ENCODE data around the gene IYD.
"Not testable (repeated sequence)": the region's sequence is repeated elsewhere in the genome, so short reads cannot be mapped to it uniquely, and the experiment has no call there.

IYD gene

DNA sequence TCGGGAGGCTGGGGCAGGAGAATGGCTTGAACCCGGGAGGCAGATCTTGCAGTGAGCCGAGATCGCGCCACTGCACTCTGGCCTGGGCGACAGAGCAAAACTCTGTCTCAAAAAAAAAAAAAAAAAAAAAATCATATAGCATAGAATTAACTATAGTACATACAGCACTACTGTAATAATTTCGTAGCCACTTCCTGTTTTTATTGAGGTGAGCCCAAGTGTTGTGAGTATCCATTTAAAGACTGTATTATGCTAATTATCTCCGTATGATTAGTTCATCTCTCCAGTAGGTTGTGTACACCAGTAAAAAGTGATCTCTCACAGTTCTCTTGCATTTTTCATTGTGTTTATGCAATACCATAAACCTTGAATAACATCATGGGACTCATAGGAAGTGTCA lies 70.6 kb downstream of the IYD start:
- no peak overlapping the region for H3K27ac ChIP-seq (ENCODE audit: low read length)
- no peaks in the 10 kb centered on the region for H3K4me1 ChIP-seq (ENCODE audit: control insufficient read depth in 1 of 2, insufficient read depth in 2 of 2, low read length in 2 of 2)
- H3K36me3 ChIP-seq (ENCODE audit: control insufficient read depth in 1 of 2, insufficient read depth in 2 of 2, low read length in 2 of 2) = no peaks in the 10 kb centered on the region
- peaks cover 0 to 5% of the 10 kb centered on the region in 2 donors for H3K9me3 ChIP-seq (ENCODE audit: control insufficient read depth in 1 of 2, low read length in 2 of 2)
- no peaks in the 10 kb centered on the region for H3K27me3 ChIP-seq (ENCODE audit: low read depth, low read length)
- H3K4me3 ChIP-seq (ENCODE audit: low read depth in 1 of 2, low read length in 2 of 2) = no peak overlapping the region

GRCh38 chr6:150443621-150444020 lies 74.8 kb downstream of the IYD start:
- Histone ChIP-seq H3K27ac (ENCODE audit: low read length) (no peak overlapping the region), H3K4me3 (ENCODE audit: low read depth in 1 of 2, low read length in 2 of 2) (no peak overlapping the region), H3K27me3 (ENCODE audit: low read depth, low read length) (no peaks in the 10 kb centered on the region), H3K4me1 (ENCODE audit: control insufficient read depth in 1 of 2, insufficient read depth in 2 of 2, low read length in 2 of 2) (no peaks in the 10 kb centered on the region), H3K36me3 (ENCODE audit: control insufficient read depth in 1 of 2, insufficient read depth in 2 of 2, low read length in 2 of 2) (no peaks in the 10 kb centered on the region), H3K9me3 (ENCODE audit: control insufficient read depth in 1 of 2, low read length in 2 of 2) (peaks cover 0 to 5% of the 10 kb centered on the region in 2 donors)

DNA sequence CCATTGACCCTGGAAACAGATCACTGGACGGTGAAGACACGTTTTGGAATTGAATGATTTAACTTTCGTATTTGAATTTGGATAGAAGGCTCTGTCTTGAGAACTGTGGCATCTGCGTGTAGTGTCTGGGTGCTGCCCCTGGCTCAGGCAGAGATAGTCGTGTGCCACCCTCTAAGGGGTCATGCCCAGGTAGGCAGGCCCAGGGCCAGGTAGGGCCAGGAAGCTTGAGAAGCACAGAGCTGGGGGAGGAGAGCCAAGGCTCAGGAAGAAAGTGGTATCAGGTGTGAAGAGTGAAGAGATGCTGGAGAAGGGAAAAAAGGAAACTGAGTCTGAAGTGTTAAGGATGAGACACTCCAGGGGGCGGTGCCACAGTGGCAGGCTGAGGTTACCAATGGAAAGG lies 75.5 kb downstream of the IYD start:
- no peak overlapping the region for H3K4me3 ChIP-seq (ENCODE audit: low read depth in 1 of 2, low read length in 2 of 2)
- no peaks in the 10 kb centered on the region for H3K4me1 ChIP-seq (ENCODE audit: control insufficient read depth in 1 of 2, insufficient read depth in 2 of 2, low read length in 2 of 2)
- H3K36me3 ChIP-seq (ENCODE audit: control insufficient read depth in 1 of 2, insufficient read depth in 2 of 2, low read length in 2 of 2) = no peaks in the 10 kb centered on the region
- H3K27me3 ChIP-seq (ENCODE audit: low read depth, low read length) = no peaks in the 10 kb centered on the region
- no peak overlapping the region for H3K27ac ChIP-seq (ENCODE audit: low read length)
- peaks cover 0 to 5% of the 10 kb centered on the region in 2 donors for H3K9me3 ChIP-seq (ENCODE audit: control insufficient read depth in 1 of 2, low read length in 2 of 2)

- Histone ChIP-seq H3K27ac (ENCODE audit: low read length) (no peak overlapping the region), H3K4me1 (ENCODE audit: control insufficient read depth in 1 of 2, insufficient read depth in 2 of 2, low read length in 2 of 2) (no peaks in the 10 kb centered on the region), H3K27me3 (ENCODE audit: low read depth, low read length) (no peaks in the 10 kb centered on the region), H3K4me3 (ENCODE audit: low read depth in 1 of 2, low read length in 2 of 2) (no peak overlapping the region), H3K36me3 (ENCODE audit: control insufficient read depth in 1 of 2, insufficient read depth in 2 of 2, low read length in 2 of 2) (no peaks in the 10 kb centered on the region), H3K9me3 (ENCODE audit: control insufficient read depth in 1 of 2, low read length in 2 of 2) (no peaks in the 10 kb centered on the region)
Measured at GRCh38 chr6:150445486-150445885, 76.7 kb downstream of the IYD start.

GRCh38 chr6:150448221-150448620 lies 79.4 kb downstream of the IYD start:
- no peak overlapping the region for H3K27ac ChIP-seq (ENCODE audit: low read length)
- no peaks in the 10 kb centered on the region for H3K36me3 ChIP-seq (ENCODE audit: control insufficient read depth in 1 of 2, insufficient read depth in 2 of 2, low read length in 2 of 2)
- no peaks in the 10 kb centered on the region for H3K27me3 ChIP-seq (ENCODE audit: low read depth, low read length)
- no peaks in the 10 kb centered on the region for H3K4me1 ChIP-seq (ENCODE audit: control insufficient read depth in 1 of 2, insufficient read depth in 2 of 2, low read length in 2 of 2)
- H3K9me3 ChIP-seq (ENCODE audit: control insufficient read depth in 1 of 2, low read length in 2 of 2) = no peaks in the 10 kb centered on the region
- H3K4me3 ChIP-seq (ENCODE audit: low read depth in 1 of 2, low read length in 2 of 2) = no peak overlapping the region

DNA sequence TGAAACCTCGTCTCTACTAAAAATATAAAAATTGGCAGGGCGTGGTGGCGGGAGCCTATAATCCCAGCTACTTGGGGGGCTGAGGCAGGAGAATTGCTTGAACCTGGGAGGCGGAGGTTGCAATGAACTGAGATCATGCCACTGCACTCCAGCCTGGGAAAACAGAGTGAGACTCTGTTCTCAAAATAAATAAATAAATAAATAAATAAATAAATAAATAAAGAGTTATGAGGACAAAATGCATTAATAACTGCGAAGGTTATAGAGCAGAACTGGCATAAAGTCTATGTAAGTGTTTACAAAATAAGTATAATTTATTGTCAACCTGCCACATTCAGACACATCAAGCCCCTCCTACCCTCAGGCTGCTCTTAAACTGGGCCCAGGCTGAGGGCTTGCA lies 80.2 kb downstream of the IYD start:
- H3K27me3 ChIP-seq (ENCODE audit: low read depth, low read length); H3K36me3 ChIP-seq (ENCODE audit: control insufficient read depth in 1 of 2, insufficient read depth in 2 of 2, low read length in 2 of 2); H3K4me1 ChIP-seq (ENCODE audit: control insufficient read depth in 1 of 2, insufficient read depth in 2 of 2, low read length in 2 of 2); H3K27ac ChIP-seq (ENCODE audit: low read length); H3K9me3 ChIP-seq (ENCODE audit: control insufficient read depth in 1 of 2, low read length in 2 of 2); H3K4me3 ChIP-seq (ENCODE audit: low read depth in 1 of 2, low read length in 2 of 2): not testable (repeated sequence)

- no peaks in the 10 kb centered on the region for H3K27me3 ChIP-seq (ENCODE audit: low read depth, low read length)
- no peak overlapping the region for H3K4me3 ChIP-seq (ENCODE audit: low read depth in 1 of 2, low read length in 2 of 2)
- no peaks in the 10 kb centered on the region for H3K4me1 ChIP-seq (ENCODE audit: control insufficient read depth in 1 of 2, insufficient read depth in 2 of 2, low read length in 2 of 2)
- no peaks in the 10 kb centered on the region for H3K9me3 ChIP-seq (ENCODE audit: control insufficient read depth in 1 of 2, low read length in 2 of 2)
- no peak overlapping the region for H3K27ac ChIP-seq (ENCODE audit: low read length)
- H3K36me3 ChIP-seq (ENCODE audit: control insufficient read depth in 1 of 2, insufficient read depth in 2 of 2, low read length in 2 of 2) = no peaks in the 10 kb centered on the region
Measured at GRCh38 chr6:150450918-150451317, 82.1 kb downstream of the IYD start.

- Histone ChIP-seq H3K36me3 (ENCODE audit: control insufficient read depth in 1 of 2, insufficient read depth in 2 of 2, low read length in 2 of 2) (no peaks in the 10 kb centered on the region), H3K27ac (ENCODE audit: low read length) (no peak overlapping the region), H3K4me1 (ENCODE audit: control insufficient read depth in 1 of 2, insufficient read depth in 2 of 2, low read length in 2 of 2) (no peaks in the 10 kb centered on the region), H3K27me3 (ENCODE audit: low read depth, low read length) (no peaks in the 10 kb centered on the region), H3K9me3 (ENCODE audit: control insufficient read depth in 1 of 2, low read length in 2 of 2) (no peaks in the 10 kb centered on the region), H3K4me3 (ENCODE audit: low read depth in 1 of 2, low read length in 2 of 2) (no peak overlapping the region)
Measured at GRCh38 chr6:150451807-150452427, 83.1 kb downstream of the IYD start.

GRCh38 chr6:150452428-150453243 lies 83.8 kb downstream of the IYD start:
- Histone ChIP-seq H3K27ac (ENCODE audit: low read length) (no peak overlapping the region), H3K36me3 (ENCODE audit: control insufficient read depth in 1 of 2, insufficient read depth in 2 of 2, low read length in 2 of 2) (no peaks in the 10 kb centered on the region), H3K4me3 (ENCODE audit: low read depth in 1 of 2, low read length in 2 of 2) (no peak overlapping the region), H3K9me3 (ENCODE audit: control insufficient read depth in 1 of 2, low read length in 2 of 2) (no peaks in the 10 kb centered on the region), H3K27me3 (ENCODE audit: low read depth, low read length) (no peaks in the 10 kb centered on the region), H3K4me1 (ENCODE audit: control insufficient read depth in 1 of 2, insufficient read depth in 2 of 2, low read length in 2 of 2) (no peaks in the 10 kb centered on the region)

- H3K27me3 ChIP-seq (ENCODE audit: low read depth, low read length) = no peaks in the 10 kb centered on the region
- H3K9me3 ChIP-seq (ENCODE audit: control insufficient read depth in 1 of 2, low read length in 2 of 2) = no peaks in the 10 kb centered on the region
- no peaks in the 10 kb centered on the region for H3K4me1 ChIP-seq (ENCODE audit: control insufficient read depth in 1 of 2, insufficient read depth in 2 of 2, low read length in 2 of 2)
- no peak overlapping the region for H3K27ac ChIP-seq (ENCODE audit: low read length)
- H3K4me3 ChIP-seq (ENCODE audit: low read depth in 1 of 2, low read length in 2 of 2) = no peak overlapping the region
- H3K36me3 ChIP-seq (ENCODE audit: control insufficient read depth in 1 of 2, insufficient read depth in 2 of 2, low read length in 2 of 2) = no peaks in the 10 kb centered on the region
Measured at GRCh38 chr6:150453357-150453756, 84.5 kb downstream of the IYD start.
